NT2/D1 (cell line): ENCODE measurements around the gene SLC7A9.

ENCODE experiments used
- DNase-seq: peaks from one replicate; pipeline ENCODE4 v3.0.0-alpha.2; 2011; ENCODE audit warnings: low read depth, low spot score
- H3K27me3 ChIP-seq: 2 replicates; pipeline ENCODE4 v1.6.0; 2011; ENCODE audit warnings: mild to moderate bottlenecking; ENCODE audit not compliant: insufficient read length, insufficient read depth
- H3K36me3 ChIP-seq: 2 replicates; pipeline ENCODE4 v1.6.1; 2011; ENCODE audit warnings: mild to moderate bottlenecking, low read length, mixed read lengths; ENCODE audit not compliant: insufficient read depth, insufficient read length
- H3K4me1 ChIP-seq: 2 replicates; pipeline ENCODE4 v1.5.1; 2011; ENCODE audit not compliant: insufficient read depth, insufficient read length
- H3K4me3 ChIP-seq: 2 replicates; pipeline ENCODE4 v1.5.1; 2011; ENCODE audit warnings: low read depth; ENCODE audit not compliant: insufficient read length
- H3K9ac ChIP-seq: 2 replicates; pipeline ENCODE4 v1.6.0; 2011; ENCODE audit warnings: low read depth; ENCODE audit not compliant: insufficient read length
- H3K9me3 ChIP-seq: 2 replicates; pipeline ENCODE4 v1.5.1; 2011; ENCODE audit warnings: mild to moderate bottlenecking, low read length; ENCODE audit not compliant: insufficient read depth
- SUZ12 ChIP-seq: IDR thresholded peaks from 2 replicates; pipeline ENCODE4 v1.6.1; 2011; ENCODE audit not compliant: insufficient read length, insufficient read depth; ENCODE audit errors: extremely low read depth
- YY1 ChIP-seq: IDR thresholded peaks from 2 replicates; pipeline ENCODE4 v1.6.1; 2011; ENCODE audit not compliant: insufficient read length, insufficient read depth
- ZNF274 ChIP-seq: IDR thresholded peaks from 2 replicates; pipeline ENCODE4 v1.6.1; 2011; ENCODE audit warnings: mild to moderate bottlenecking, low read depth, low read length

The SLC7A9 gene

GRCh38 chr19:32910094-32910493 lies 40.5 kb upstream of the SLC7A9 start:
- H3K9ac ChIP-seq, result no peak overlapping the region
- no peaks in the 10 kb centered on the region for H3K4me1 ChIP-seq
- no peak overlapping the region for H3K4me3 ChIP-seq
- TF ChIP-seq ZNF274, result no peak
- TF ChIP-seq YY1, result no peak
- TF ChIP-seq SUZ12, result no peak
- no peaks in the 10 kb centered on the region for H3K27me3 ChIP-seq
- peaks cover 27% of the 10 kb centered on the region for H3K36me3 ChIP-seq
- H3K9me3 ChIP-seq, result peaks cover 5% of the 10 kb centered on the region; the same call in 1 of the 2 replicates
- no peak for DNase-seq

GRCh38 chr19:32909257-32909656 lies 39.7 kb upstream of the SLC7A9 start:
- peaks cover 21% of the 10 kb centered on the region for H3K36me3 ChIP-seq
- TF ChIP-seq SUZ12 (no peak), ZNF274 (no peak)
- H3K27me3 ChIP-seq, result no peaks in the 10 kb centered on the region
- no peaks in the 10 kb centered on the region for H3K4me1 ChIP-seq
- H3K9me3 ChIP-seq, result peaks cover 5% of the 10 kb centered on the region; the same call in 1 of the 2 replicates
- DNase-seq, result no peak
- no peak overlapping the region for H3K9ac ChIP-seq
- no peak overlapping the region for H3K4me3 ChIP-seq

- TF ChIP-seq SUZ12 (no peak), ZNF274 (no peak), YY1 (no peak)
- peaks cover 18% of the 10 kb centered on the region for H3K36me3 ChIP-seq
Measured at GRCh38 chr19:32908641-32909190, 39.1 kb upstream of the SLC7A9 start.

GRCh38 chr19:32902448-32902847 lies 32.9 kb upstream of the SLC7A9 start:
- Histone ChIP-seq H3K36me3 (peaks cover 23% of the 10 kb centered on the region), H3K27me3 (no peaks in the 10 kb centered on the region), H3K9me3 (peaks cover 5% of the 10 kb centered on the region; the same call in 1 of the 2 replicates), H3K4me1 (no peaks in the 10 kb centered on the region), H3K4me3 (no peak overlapping the region), H3K9ac (no peak overlapping the region)
- no peak for TF ChIP-seq ZNF274
- no peak for TF ChIP-seq SUZ12
- no peak for TF ChIP-seq YY1
- DNase-seq, result no peak

More at GRCh38 chr19:32908641-32909190, 39.1 kb upstream of the SLC7A9 start:
- Histone ChIP-seq H3K9me3 (peaks cover 5% of the 10 kb centered on the region; the same call in 1 of the 2 replicates), H3K27me3 (no peaks in the 10 kb centered on the region), H3K9ac (no peak overlapping the region), H3K4me1 (no peaks in the 10 kb centered on the region), H3K4me3 (no peak overlapping the region)
- no peak for DNase-seq

- Histone ChIP-seq H3K4me3 (no peak overlapping the region), H3K4me1 (no peaks in the 10 kb centered on the region), H3K27me3 (no peaks in the 10 kb centered on the region), H3K9me3 (peaks cover 5% of the 10 kb centered on the region; the same call in 1 of the 2 replicates), H3K36me3 (peaks cover 17% of the 10 kb centered on the region), H3K9ac (no peak overlapping the region)
- no peak for TF ChIP-seq YY1
- no peak for TF ChIP-seq SUZ12
- no peak for TF ChIP-seq ZNF274
- DNase-seq, result no peak
Measured at GRCh38 chr19:32901504-32902161, 32.1 kb upstream of the SLC7A9 start.

GRCh38 chr19:32896516-32897214 lies 27.1 kb upstream of the SLC7A9 start:
- Histone ChIP-seq H3K4me3 (no peak overlapping the region), H3K4me1 (no peaks in the 10 kb centered on the region), H3K9me3 (peaks cover 14% of the 10 kb centered on the region), H3K36me3 (peaks cover 21% of the 10 kb centered on the region), H3K9ac (no peak overlapping the region), H3K27me3 (no peaks in the 10 kb centered on the region)
- DNase-seq, result no peak
- TF ChIP-seq ZNF274, result no peak
- no peak for TF ChIP-seq SUZ12
- no peak for TF ChIP-seq YY1

- no peaks in the 10 kb centered on the region for H3K27me3 ChIP-seq
- peaks cover 17% of the 10 kb centered on the region for H3K36me3 ChIP-seq
- no peak for TF ChIP-seq ZNF274
- no peak for TF ChIP-seq YY1
- no peak for TF ChIP-seq SUZ12
- no peak overlapping the region for H3K4me3 ChIP-seq
- DNase-seq, result no peak
- peaks cover 14% of the 10 kb centered on the region for H3K9me3 ChIP-seq
- H3K4me1 ChIP-seq, result no peaks in the 10 kb centered on the region
- H3K9ac ChIP-seq, result no peak overlapping the region
Measured at GRCh38 chr19:32895384-32895783, 25.8 kb upstream of the SLC7A9 start.
